PFSK-1 (cell line): ENCODE measurements around the gene PARD3B.

ENCODE experiments used
- FOXP2 ChIP-seq: optimal IDR thresholded peaks from 2 replicates; pipeline ENCODE3; 2011; ENCODE audit warnings: borderline replicate concordance, control low read depth, inconsistent platforms; ENCODE audit not compliant: insufficient read depth; ENCODE audit errors: extremely low read length, extremely low read depth
- POLR2AphosphoS5 ChIP-seq: IDR thresholded peaks from 2 replicates; pipeline ENCODE4 v1.6.1; 2012; ENCODE audit warnings: low read depth, mild to moderate bottlenecking, control low read depth, low read length, moderate library complexity
- REST ChIP-seq, 2 experiments: IDR thresholded peaks; 2 replicates each; pipeline versions ENCODE4 v1.6.1 to v1.8.0; 2011 to 2012; ENCODE audit warnings: low read depth in 2 of 2, low read length in 2 of 2, control low read depth in 1 of 2, inconsistent platforms in 1 of 2, mild to moderate bottlenecking in 1 of 2, moderate library complexity in 1 of 2; ENCODE audit not compliant: insufficient read depth in 1 of 2
- SIN3A ChIP-seq: IDR thresholded peaks from 2 replicates; pipeline ENCODE4 v1.6.1; 2012; ENCODE audit warnings: mild to moderate bottlenecking, low read length, moderate library complexity, borderline replicate concordance; ENCODE audit not compliant: insufficient read depth
- TAF1 ChIP-seq: IDR thresholded peaks from 2 replicates; pipeline ENCODE4 v1.6.1; 2012; ENCODE audit warnings: low read length, control low read depth, borderline replicate concordance; ENCODE audit not compliant: insufficient read depth

PARD3B gene

GRCh38 chr2:205613970-205614559 lies 1068.8 kb downstream of the PARD3B start:
- TF ChIP-seq FOXP2 (no peak), POLR2AphosphoS5 (no peak), TAF1 (no peak), REST (IDR thresholded peaks at IDR 0.05; ENCODE audit: insufficient read depth in 1 of 2, low read depth in 2 of 2, low read length in 2 of 2) (no peak), SIN3A (no peak)

- no peak for TF ChIP-seq TAF1
- no peak for TF ChIP-seq SIN3A
- no peak for TF ChIP-seq REST (IDR thresholded peaks at IDR 0.05; ENCODE audit: insufficient read depth in 1 of 2, low read depth in 2 of 2, low read length in 2 of 2)
- no peak for TF ChIP-seq FOXP2
- no peak for TF ChIP-seq POLR2AphosphoS5
Measured at GRCh38 chr2:205614965-205615364, 1069.7 kb downstream of the PARD3B start.

- TF ChIP-seq SIN3A (no peak), TAF1 (no peak), POLR2AphosphoS5 (no peak), FOXP2 (no peak), REST (IDR thresholded peaks at IDR 0.05; ENCODE audit: insufficient read depth in 1 of 2, low read depth in 2 of 2, low read length in 2 of 2) (no peak)
Measured at GRCh38 chr2:205617905-205618304, 1072.6 kb downstream of the PARD3B start.

GRCh38 chr2:205619600-205619999 lies 1074.3 kb downstream of the PARD3B start:
- TF ChIP-seq TAF1, result no peak
- no peak for TF ChIP-seq REST (IDR thresholded peaks at IDR 0.05; ENCODE audit: insufficient read depth in 1 of 2, low read depth in 2 of 2, low read length in 2 of 2)
- no peak for TF ChIP-seq FOXP2
- no peak for TF ChIP-seq POLR2AphosphoS5
- TF ChIP-seq SIN3A, result no peak

- no peak for TF ChIP-seq POLR2AphosphoS5
- TF ChIP-seq FOXP2, result no peak
- no peak for TF ChIP-seq REST (IDR thresholded peaks at IDR 0.05; ENCODE audit: insufficient read depth in 1 of 2, low read depth in 2 of 2, low read length in 2 of 2)
- no peak for TF ChIP-seq SIN3A
- no peak for TF ChIP-seq TAF1
Measured at GRCh38 chr2:205627085-205627484, 1081.8 kb downstream of the PARD3B start.
